Fibroblast of mammary gland (primary cell): ENCODE results near the gene SAFB2.

ENCODE experiments used
- DNase-seq: peaks from one replicate; pipeline ENCODE4 v3.0.0-alpha.2; 2010; ENCODE audit warnings: low read depth
- H3K4me3 ChIP-seq: 2 replicates; pipeline ENCODE4 v1.5.1; 2011; ENCODE audit warnings: low read depth, mild to moderate bottlenecking, low read length, moderate library complexity; ENCODE audit not compliant: control insufficient read depth
- CTCF ChIP-seq: conservative IDR thresholded peaks from 2 replicates; pipeline ENCODE4 v1.5.1; 2011; ENCODE audit warnings: low read depth, low read length, inconsistent platforms; ENCODE audit not compliant: control insufficient read depth, insufficient read depth

The SAFB2 gene

GRCh38 chr19:5567970-5568407, 54.6 kb downstream of the SAFB2 start:
- DNase-seq, result no peak
- no peak overlapping the region for H3K4me3 ChIP-seq
- no peak for TF ChIP-seq CTCF

GRCh38 chr19:5567360-5567969, 55.1 kb downstream of the SAFB2 start, which contains the start of gene TINCR:
TINCR (minus strand) TSS chr19:5567953.
- DNase-seq, result no peak
- TF ChIP-seq CTCF, result no peak
- no peak within 1 kb of the TSS for H3K4me3 ChIP-seq

- DNase-seq, result no peak
- no peak for TF ChIP-seq CTCF
- no peak overlapping the region for H3K4me3 ChIP-seq
These were observed 57.6 kb downstream of the SAFB2 start for GRCh38 chr19:5564930-5565329.

- no peak for DNase-seq
- no peak for TF ChIP-seq CTCF
- H3K4me3 ChIP-seq, result no peak overlapping the region
These were observed 58.5 kb downstream of the SAFB2 start for GRCh38 chr19:5563935-5564612.

GRCh38 chr19:5563008-5563431, 59.6 kb downstream of the SAFB2 start:
- no peak overlapping the region for H3K4me3 ChIP-seq
- DNase-seq, result no peak
- no peak for TF ChIP-seq CTCF

- DNase-seq, result no peak
- TF ChIP-seq CTCF, result no peak
- no peak overlapping the region for H3K4me3 ChIP-seq
These were observed 60.3 kb downstream of the SAFB2 start for GRCh38 chr19:5562280-5562679.
